IMR-90 (cell line): ENCODE data around the gene MAP6. TPM values are rescaled to one million over a fixed set of nuclear protein-coding genes. Genes with fewer than 3 reads are reported as not detected.

ENCODE experiments used
- ATAC-seq: fragments of 200-7000 bp; cut with Tn5 transposase; 2 replicates; pipeline ENCODE4 v1.9.1; 2020; ENCODE audit warnings: low read depth, mild to moderate bottlenecking, moderate library complexity
- BruUV-seq: library from RNA; stranded (reverse); fragments of 400-500 nt; replicated peaks from 2 replicates; lab custom pipeline; 2021; lab: Mats Ljungman, UMichigan
- CTCF ChIA-PET: fragments of 300-600 bp; formaldehyde crosslinking; extraction: SDS; loops from one replicate; lab custom pipeline; 2021; ENCODE audit warnings: antibody characterized with exemption; lab: Yijun Ruan, JAX
- POLR2A ChIA-PET: fragments of 300-600 bp; sonication (Branson Sonifier 250); formaldehyde crosslinking; loops from one replicate; lab custom pipeline; 2022; ENCODE audit warnings: antibody characterized with exemption; ENCODE audit not compliant: unreplicated experiment; lab: Charles Lee
- DNase-seq: peaks from one replicate; pipeline ENCODE4 v3.0.0; 2013
- H2AFZ ChIP-seq: replicated peaks from 2 replicates; pipeline ENCODE3; 2013; ENCODE audit warnings: low read length, mild to moderate bottlenecking; ENCODE audit not compliant: poor library complexity
- H2AK5ac ChIP-seq: 2 replicates; pipeline ENCODE4 v1.6.1; 2013; ENCODE audit warnings: low read depth, low read length, inconsistent platforms
- H2AK9ac ChIP-seq: replicated peaks from 2 replicates; pipeline ENCODE3; 2013; ENCODE audit warnings: mild to moderate bottlenecking, low read depth, low read length, moderate library complexity; ENCODE audit not compliant: poor library complexity
- H2BK120ac ChIP-seq: 2 replicates; pipeline ENCODE4 v1.6.1; 2013; ENCODE audit warnings: low read depth, low read length, inconsistent platforms
- H2BK15ac ChIP-seq: 3 replicates; pipeline ENCODE4 v1.6.1; 2013; ENCODE audit warnings: low read depth, low read length, inconsistent platforms
- H2BK20ac ChIP-seq: 2 replicates; pipeline ENCODE4 v1.6.1; 2013; ENCODE audit warnings: low read depth, mild to moderate bottlenecking, inconsistent platforms, low read length, moderate library complexity
- H2BK5ac ChIP-seq: 2 replicates; pipeline ENCODE4 v1.6.1; 2013; ENCODE audit warnings: mild to moderate bottlenecking, low read depth, low read length, inconsistent platforms; ENCODE audit not compliant: poor library complexity, severe bottlenecking
- H3K14ac ChIP-seq: replicated peaks from 2 replicates; pipeline ENCODE4 v1.6.1; 2013; ENCODE audit warnings: low read depth, low read length, inconsistent platforms
- H3K18ac ChIP-seq: 2 replicates; pipeline ENCODE4 v1.6.1; 2013; ENCODE audit warnings: low read depth, low read length, control low read depth
- H3K23ac ChIP-seq: 2 replicates; pipeline ENCODE4 v1.6.1; 2013; ENCODE audit warnings: low read depth, low read length, inconsistent platforms
- H3K27ac ChIP-seq: 2 replicates; pipeline ENCODE4 v1.5.1; 2013; ENCODE audit warnings: mild to moderate bottlenecking, control low read depth, low read length; ENCODE audit not compliant: insufficient read depth
- H3K27me3 ChIP-seq: 2 replicates; pipeline ENCODE4 v1.6.1; 2013; ENCODE audit warnings: low read length; ENCODE audit not compliant: control insufficient read depth, insufficient read depth
- H3K36me3 ChIP-seq: 2 replicates; pipeline ENCODE4 v1.6.1; 2013; ENCODE audit warnings: low read length, mixed read lengths; ENCODE audit not compliant: control insufficient read depth, insufficient read depth
- H3K4ac ChIP-seq: 2 replicates; pipeline ENCODE4 v1.6.1; 2013; ENCODE audit warnings: low read depth, low read length, inconsistent platforms
- H3K4me1 ChIP-seq: 2 replicates; pipeline ENCODE4 v1.6.1; 2013; ENCODE audit warnings: low read length, mixed read lengths; ENCODE audit not compliant: control insufficient read depth, insufficient read depth
- H3K4me2 ChIP-seq: 2 replicates; pipeline ENCODE4 v1.6.1; 2013; ENCODE audit warnings: low read depth, mild to moderate bottlenecking, control low read depth, low read length, moderate library complexity
- H3K4me3 ChIP-seq: 2 replicates; pipeline ENCODE4 v1.5.1; 2013; ENCODE audit warnings: low read depth, mild to moderate bottlenecking, control low read depth, low read length, moderate library complexity; ENCODE audit not compliant: insufficient read depth
- H3K56ac ChIP-seq: 2 replicates; pipeline ENCODE4 v1.6.1; 2013; ENCODE audit warnings: low read length, inconsistent platforms; ENCODE audit not compliant: insufficient read depth; ENCODE audit errors: extremely low read depth
- H3K79me1 ChIP-seq, 2 experiments: 2 replicates each; pipeline ENCODE4 v1.6.1; 2013; ENCODE audit warnings: low read length in 2 of 2, inconsistent platforms in 1 of 2, low read depth in 1 of 2
- H3K9ac ChIP-seq: 2 replicates; pipeline ENCODE4 v1.6.1; 2013; ENCODE audit warnings: low read depth, low read length, control low read depth
- H3K9me1 ChIP-seq: 2 replicates; pipeline ENCODE4 v1.6.1; 2013; ENCODE audit warnings: low read length, inconsistent platforms; ENCODE audit not compliant: insufficient read depth
- H3K9me3 ChIP-seq: 2 replicates; pipeline ENCODE4 v1.6.1; 2013; ENCODE audit warnings: low read length; ENCODE audit not compliant: control insufficient read depth, insufficient read depth
- H4K20me1 ChIP-seq: 2 replicates; pipeline ENCODE4 v1.6.1; 2013; ENCODE audit warnings: low read length, inconsistent platforms; ENCODE audit not compliant: insufficient read depth
- H4K5ac ChIP-seq: 2 replicates; pipeline ENCODE4 v1.6.1; 2013; ENCODE audit warnings: mild to moderate bottlenecking, low read depth, low read length, control low read depth
- H4K8ac ChIP-seq, 2 experiments: 2 replicates each; pipeline ENCODE4 v1.6.1; 2013; ENCODE audit warnings: low read depth in 2 of 2, low read length in 2 of 2, control low read depth in 1 of 2, inconsistent platforms in 1 of 2
- H4K91ac ChIP-seq: 2 replicates; pipeline ENCODE4 v1.6.1; 2013; ENCODE audit warnings: low read depth, low read length, inconsistent platforms; ENCODE audit not compliant: insufficient read depth
- CTCF ChIP-seq: conservative IDR thresholded peaks from 2 replicates; pipeline ENCODE4 v1.5.1; 2012; ENCODE audit warnings: mild to moderate bottlenecking, low read depth, low read length, improper control_type of control experiment
- ELK1 ChIP-seq: fragments of 150-350 bp; IDR thresholded peaks from 2 replicates; pipeline ENCODE4 v1.6.1; 2016; ENCODE audit warnings: low read depth, mild to moderate bottlenecking, low read length, moderate library complexity, borderline replicate concordance
- MAFK ChIP-seq: IDR thresholded peaks from 2 replicates; pipeline ENCODE4 v1.6.1; 2012; ENCODE audit warnings: low read depth, low read length, improper control_type of control experiment
- MAZ ChIP-seq: IDR thresholded peaks from 2 replicates; pipeline ENCODE4 v1.6.1; 2012; ENCODE audit warnings: low read depth, mild to moderate bottlenecking, low read length, improper control_type of control experiment, moderate library complexity, borderline replicate concordance
- RAD21 ChIP-seq: IDR thresholded peaks from 2 replicates; pipeline ENCODE4 v1.6.1; 2012; ENCODE audit warnings: low read length, improper control_type of control experiment
- WGBS, 2 experiments: methylation state at CpG; one replicate each; pipeline versions ENCODE4 v1.1.5 to v1.1.7; 2013; ENCODE audit warnings: missing lambda C conversion rate in 2 of 2; ENCODE audit not compliant: insufficient read length in 1 of 2; ENCODE audit errors: extremely low coverage in 2 of 2; 5-methylcytosine and 5-hydroxymethylcytosine counted together
- dilution Hi-C: fragments of 300-500 bp; cut with HindIII; formaldehyde crosslinking; loops from one replicate; pipeline ENCODE4 v1.14.3; 2018; ENCODE audit warnings: low sequenced_read_pairs; ENCODE audit not compliant: unreplicated experiment
- in situ Hi-C: fragments of 300-500 bp; cut with MboI; formaldehyde crosslinking; loops from 3 replicates; pipeline ENCODE4 v1.14.3; 2019; ENCODE audit warnings: low sequenced_read_pairs, inconsistent platforms, mixed read lengths
- intact Hi-C: fragments of 100-400 bp; cut with micrococcal nuclease; formaldehyde crosslinking; loops from 2 replicates; pipeline ENCODE4 v1.10.0; 2022
- polyA plus RNA-seq, 3 experiments: library from polyadenylated mRNA; depleted of rRNA; stranded (reverse); fragments of >200 nt; gene quantifications; 2 replicates each; pipeline ENCODE4 v1.2.3, GENCODE V29; 2012; ENCODE audit warnings: low replicate concordance in 1 of 3
- total RNA-seq: library from RNA; depleted of rRNA; stranded (reverse); fragments of >200 nt; gene quantifications from 2 replicates; pipeline ENCODE4 v1.2.3, GENCODE V29; 2012

The MAP6 gene
- total and polyA plus RNA-seq, 2 of the 4 experiments (the other 2 are of a cell fraction), result 3.0 to 3.4 TPM

GRCh38 chr11:75578977-75579376 lies 89.9 kb downstream of the MAP6 start:
- H2BK20ac ChIP-seq, result no peak overlapping the region
- in situ Hi-C loops, result no loop called here
- H2BK15ac ChIP-seq, result no peak overlapping the region
- H3K9ac ChIP-seq, result no peak overlapping the region
- ChIA-PET CTCF (no interaction called here), POLR2A (interaction anchor here (0.6 kb wide), 1 partner anchor 42 kb away, joined by 3 read pairs; no protein-coding TSS in a partner anchor)
- intact Hi-C loops, result no loop called here
- no peak overlapping the region for H4K91ac ChIP-seq
- no peak overlapping the region for H2AK5ac ChIP-seq
- no peak overlapping the region for H4K5ac ChIP-seq
- no peak overlapping the region for H3K27ac ChIP-seq
- H3K9me1 ChIP-seq, result peaks cover 10% of the 10 kb centered on the region
- no peak overlapping the region for H3K4me3 ChIP-seq
- peaks cover 5% of the 10 kb centered on the region for H3K4me1 ChIP-seq
- no peak overlapping the region for H3K4me2 ChIP-seq
- no peaks in the 10 kb centered on the region for H3K9me3 ChIP-seq
- ATAC-seq (no peak), DNase-seq (peak; percentile 54)
- H3K27me3 ChIP-seq, result no peaks in the 10 kb centered on the region
- H3K79me1 ChIP-seq, result peaks cover 4 to 15% of the 10 kb centered on the region in 2 experiments; a peak in 3 of 4 replicates
- H2BK5ac ChIP-seq, result no peak overlapping the region
- no peak overlapping the region for H3K14ac ChIP-seq
- H3K23ac ChIP-seq, result no peak overlapping the region
- no peak overlapping the region for H2BK120ac ChIP-seq
- no peak overlapping the region for H4K8ac ChIP-seq
- no peak overlapping the region for H3K4ac ChIP-seq
- H2AK9ac ChIP-seq, result no peak overlapping the region
- no CpG with 5 or more reads among the region's 1 CpG for WGBS, 2 experiments
- H4K20me1 ChIP-seq, result peaks cover 27% of the 10 kb centered on the region
- dilution Hi-C loops, result no loop called here
- no peak overlapping the region for H3K18ac ChIP-seq
- no peak overlapping the region for H2AFZ ChIP-seq
- peaks cover 10% of the 10 kb centered on the region for H3K36me3 ChIP-seq
- H3K56ac ChIP-seq, result no peak overlapping the region
- TF ChIP-seq RAD21, result no peak
- no peak for TF ChIP-seq ELK1
- TF ChIP-seq MAFK, result no peak
- no peak for TF ChIP-seq CTCF
- no peak for TF ChIP-seq MAZ
- no TSS peak for BruUV-seq
